HL-60/S4 treated with retinoic acid at 250 ng/mL for 4 days and 3 days (cell line): ENCODE measurements around the gene SYNPR.

ENCODE experiments used
- in situ Hi-C: fragments of 300-500 bp; cut with MboI; formaldehyde crosslinking; loops from 2 replicates; pipeline ENCODE4 v1.7.0; 2022; ENCODE audit warnings: low sequenced_read_pairs

The SYNPR gene

GRCh38 chr3:63528325-63529000 lies 250.4 kb downstream of the SYNPR start:
- in situ Hi-C loops = no loop called here

- in situ Hi-C loops = no loop called here
These were observed 254.4 kb downstream of the SYNPR start for GRCh38 chr3:63532521-63532920.

- in situ Hi-C loops = no loop called here
These were observed 260.8 kb downstream of the SYNPR start for GRCh38 chr3:63538919-63539318.

- in situ Hi-C loops = no loop called here
These were observed 277.7 kb downstream of the SYNPR start for GRCh38 chr3:63555767-63556166.

GRCh38 chr3:63556401-63556800 lies 278.3 kb downstream of the SYNPR start:
- in situ Hi-C loops = no loop called here

- in situ Hi-C loops = no loop called here
These were observed 279.8 kb downstream of the SYNPR start for GRCh38 chr3:63557912-63558311.

GRCh38 chr3:63559884-63560283 lies 281.8 kb downstream of the SYNPR start:
- in situ Hi-C loops = no loop called here

- in situ Hi-C loops = no loop called here
These were observed 283.8 kb downstream of the SYNPR start for GRCh38 chr3:63561879-63562278.

- in situ Hi-C loops = no loop called here
These were observed 284.2 kb downstream of the SYNPR start for GRCh38 chr3:63562323-63562722.

GRCh38 chr3:63563572-63563971 lies 285.5 kb downstream of the SYNPR start:
- in situ Hi-C loops = no loop called here

- in situ Hi-C loops = no loop called here
These were observed 287.1 kb downstream of the SYNPR start for GRCh38 chr3:63565220-63565619.

GRCh38 chr3:63571682-63572081 lies 293.6 kb downstream of the SYNPR start:
- in situ Hi-C loops = no loop called here

- in situ Hi-C loops = no loop called here
These were observed 298.7 kb downstream of the SYNPR start for GRCh38 chr3:63576846-63577245.

- in situ Hi-C loops = no loop called here
These were observed 300.8 kb downstream of the SYNPR start for GRCh38 chr3:63578858-63579257.

- in situ Hi-C loops = no loop called here
These were observed 302.0 kb downstream of the SYNPR start for GRCh38 chr3:63580151-63580550.

- in situ Hi-C loops = no loop called here
These were observed 304.9 kb downstream of the SYNPR start for GRCh38 chr3:63582943-63583500.

- in situ Hi-C loops = no loop called here
These were observed 306.6 kb downstream of the SYNPR start for GRCh38 chr3:63584681-63585080.

- in situ Hi-C loops = no loop called here
These were observed 307.8 kb downstream of the SYNPR start for GRCh38 chr3:63585927-63586326.

- in situ Hi-C loops = no loop called here
These were observed 310.8 kb downstream of the SYNPR start for GRCh38 chr3:63588895-63589294.

- in situ Hi-C loops = no loop called here
These were observed 315.7 kb downstream of the SYNPR start for GRCh38 chr3:63593779-63594178.

- in situ Hi-C loops = no loop called here
These were observed 317.1 kb downstream of the SYNPR start for GRCh38 chr3:63595221-63595620.

GRCh38 chr3:63597019-63597418 lies 318.9 kb downstream of the SYNPR start:
- in situ Hi-C loops = no loop called here

- in situ Hi-C loops = no loop called here
These were observed 329.6 kb downstream of the SYNPR start for GRCh38 chr3:63607716-63608115.
